ENCODE measurements around the gene NUDT3. TPM values are rescaled to one million over a fixed set of nuclear protein-coding genes. Genes with fewer than 3 reads are reported as not detected.
"Not testable (repeated sequence)": the region's sequence is repeated elsewhere in the genome, so short reads cannot be mapped to it uniquely, and the experiment has no call there.

The NUDT3 gene
- total and polyA plus RNA-seq, 7 donors: 10.6 to 70.5 (median 33.3) TPM

DNA sequence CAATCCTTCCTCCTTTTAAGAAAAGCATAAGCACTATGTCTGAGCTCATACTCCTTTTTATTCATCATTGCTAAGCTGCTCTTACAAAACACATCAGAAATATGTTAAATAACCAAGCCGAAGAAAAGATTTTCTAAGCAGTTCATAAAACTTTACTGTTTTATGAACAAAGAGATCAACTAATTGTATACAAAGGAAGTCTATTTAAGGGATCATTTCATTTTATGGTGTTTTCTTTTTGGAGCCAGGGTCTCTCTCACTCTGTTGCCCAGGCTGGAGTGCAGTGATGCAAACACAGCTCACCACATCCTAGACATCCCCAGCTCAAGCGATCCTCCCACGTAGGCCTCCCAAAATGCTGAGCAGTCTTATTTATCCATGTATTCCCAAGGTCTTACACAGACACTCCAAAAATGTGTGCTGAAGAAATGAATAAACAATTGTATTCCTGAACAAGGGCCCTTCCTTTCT lies 9.3 kb downstream of the NUDT3 start:
- Histone ChIP-seq H3K27ac (peak overlapping the region; percentile 71), H3K27me3 (ENCODE audit: insufficient read depth in 3 of 3, low read length in 2 of 3) (no peaks in the 10 kb centered on the region), H3K9me3 (no peaks in the 10 kb centered on the region), H3K4me1 (peaks cover 55% of the 10 kb centered on the region), H3K36me3 (ENCODE audit: insufficient read depth in 1 of 2, low read depth in 1 of 2) (peaks cover 0 to 4% of the 10 kb centered on the region in 2 donors), H3K4me3 (no peak overlapping the region)
- intact Hi-C loops (cut with DNase I): loop anchor here (5.0 kb wide), 3 partner anchors 46 to 106 kb away; no protein-coding TSS in a partner anchor
- TF ChIP-seq, protein P1, sequence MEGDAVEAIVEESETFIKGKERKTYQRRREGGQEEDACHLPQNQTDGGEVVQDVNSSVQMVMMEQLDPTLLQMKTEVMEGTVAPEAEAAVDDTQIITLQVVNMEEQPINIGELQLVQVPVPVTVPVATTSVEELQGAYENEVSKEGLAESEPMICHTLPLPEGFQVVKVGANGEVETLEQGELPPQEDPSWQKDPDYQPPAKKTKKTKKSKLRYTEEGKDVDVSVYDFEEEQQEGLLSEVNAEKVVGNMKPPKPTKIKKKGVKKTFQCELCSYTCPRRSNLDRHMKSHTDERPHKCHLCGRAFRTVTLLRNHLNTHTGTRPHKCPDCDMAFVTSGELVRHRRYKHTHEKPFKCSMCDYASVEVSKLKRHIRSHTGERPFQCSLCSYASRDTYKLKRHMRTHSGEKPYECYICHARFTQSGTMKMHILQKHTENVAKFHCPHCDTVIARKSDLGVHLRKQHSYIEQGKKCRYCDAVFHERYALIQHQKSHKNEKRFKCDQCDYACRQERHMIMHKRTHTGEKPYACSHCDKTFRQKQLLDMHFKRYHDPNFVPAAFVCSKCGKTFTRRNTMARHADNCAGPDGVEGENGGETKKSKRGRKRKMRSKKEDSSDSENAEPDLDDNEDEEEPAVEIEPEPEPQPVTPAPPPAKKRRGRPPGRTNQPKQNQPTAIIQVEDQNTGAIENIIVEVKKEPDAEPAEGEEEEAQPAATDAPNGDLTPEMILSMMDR (IDR thresholded peaks at IDR 0.05): no peak
- no peak for DNase-seq
- no peak for ATAC-seq
- 71 to 78% (median 72%) methylated on average over 3 of the region's 3 CpGs for WGBS, 3 donors

DNA sequence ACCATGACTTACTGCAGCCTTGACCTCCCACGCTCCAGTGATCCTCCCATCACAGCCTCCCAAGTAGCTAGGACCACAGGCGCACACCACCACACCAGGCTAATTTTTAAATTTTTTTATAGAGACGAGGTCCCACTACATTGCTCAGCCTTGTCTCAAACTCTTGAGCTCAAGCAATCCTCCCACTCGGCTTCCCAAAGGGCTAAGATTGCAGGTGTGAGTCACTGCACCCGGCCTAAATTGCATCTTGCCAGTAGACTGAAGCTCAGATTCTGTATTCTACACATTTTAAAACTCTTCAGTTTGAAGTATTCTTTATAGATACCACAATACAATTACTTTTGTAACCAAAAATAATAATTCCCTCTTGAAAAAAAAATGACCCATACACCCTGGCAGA lies 11.4 kb downstream of the NUDT3 start:
- DNase-seq: no peak
- Histone ChIP-seq H3K27ac (no peak overlapping the region), H3K9me3 (no peaks in the 10 kb centered on the region), H3K36me3 (ENCODE audit: insufficient read depth in 1 of 2, low read depth in 1 of 2) (peaks cover 0 to 4% of the 10 kb centered on the region in 2 donors), H3K4me3 (no peak overlapping the region), H3K27me3 (ENCODE audit: insufficient read depth in 3 of 3, low read length in 2 of 3) (no peaks in the 10 kb centered on the region), H3K4me1 (peaks cover 46% of the 10 kb centered on the region)
- TF ChIP-seq, protein P1 (IDR thresholded peaks at IDR 0.05): no peak
- intact Hi-C loops (cut with DNase I): loop anchor here (5.0 kb wide), 3 partner anchors 44 to 104 kb away; no protein-coding TSS in a partner anchor
- no peak for ATAC-seq
- 87 to 94% (median 88%) methylated on average over 5 of the region's 5 CpGs for WGBS, 3 donors

DNA sequence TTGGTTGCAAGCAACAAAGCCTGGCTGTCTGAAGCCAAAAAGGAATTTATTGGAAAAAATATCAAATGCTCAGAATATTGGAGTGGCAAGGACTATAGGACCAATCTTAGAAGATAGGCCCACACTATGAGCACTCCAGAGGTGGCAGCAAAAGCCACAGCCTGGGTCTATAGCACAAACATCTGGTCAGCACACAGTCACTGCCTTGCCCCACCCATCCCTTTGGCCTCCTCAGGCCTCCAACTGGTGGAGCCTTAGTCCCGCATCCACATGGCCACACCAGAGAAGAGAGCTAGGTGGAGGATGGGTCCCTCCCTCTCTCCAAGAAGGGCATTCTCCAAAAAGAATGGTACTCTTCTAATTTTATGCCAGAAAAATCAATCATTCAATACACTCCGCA lies 14.0 kb downstream of the NUDT3 start:
- H3K4me3 ChIP-seq: no peak overlapping the region
- DNase-seq: no peak
- no peaks in the 10 kb centered on the region for H3K9me3 ChIP-seq
- no peak overlapping the region for H3K27ac ChIP-seq
- intact Hi-C loops (cut with DNase I): no loop called here
- H3K4me1 ChIP-seq: peaks cover 48% of the 10 kb centered on the region
- H3K27me3 ChIP-seq (ENCODE audit: insufficient read depth in 3 of 3, low read length in 2 of 3): no peaks in the 10 kb centered on the region
- TF ChIP-seq, protein P1 (IDR thresholded peaks at IDR 0.05): no peak
- H3K36me3 ChIP-seq (ENCODE audit: insufficient read depth in 1 of 2, low read depth in 1 of 2): peaks cover 0 to 4% of the 10 kb centered on the region in 2 donors
- ATAC-seq: no peak
- WGBS, 3 donors: 94 to 100% (median 96%) methylated on average over 2 of the region's 2 CpGs

DNA sequence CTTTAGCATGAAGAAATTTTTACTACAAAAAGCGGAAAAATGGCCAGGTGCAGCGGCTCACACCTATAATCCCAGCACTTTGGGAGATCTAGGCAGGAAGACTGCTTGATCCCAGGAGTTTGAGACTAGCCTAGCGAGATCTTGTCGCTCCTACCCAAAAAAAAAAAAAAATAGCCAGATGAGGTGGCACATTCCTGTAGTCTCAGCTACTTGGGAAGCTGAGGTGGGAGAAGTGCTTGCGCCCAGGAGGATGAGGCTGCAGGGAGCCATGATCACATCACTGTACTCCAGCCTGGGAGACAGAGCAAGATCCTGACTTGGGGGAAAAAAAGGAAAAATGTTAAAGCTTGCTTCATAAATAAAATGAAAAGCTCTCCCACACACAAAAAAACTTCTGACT lies 14.5 kb downstream of the NUDT3 start:
- Histone ChIP-seq H3K4me1 (peaks cover 47% of the 10 kb centered on the region), H3K36me3 (ENCODE audit: insufficient read depth in 1 of 2, low read depth in 1 of 2) (peaks cover 0 to 4% of the 10 kb centered on the region in 2 donors), H3K27ac (no peak overlapping the region), H3K9me3 (no peaks in the 10 kb centered on the region), H3K27me3 (ENCODE audit: insufficient read depth in 3 of 3, low read length in 2 of 3) (no peaks in the 10 kb centered on the region), H3K4me3 (no peak overlapping the region)
- TF ChIP-seq, protein P1 (IDR thresholded peaks at IDR 0.05): no peak
- ATAC-seq (no peak), DNase-seq (no peak)
- WGBS, 3 donors: 91 to 95% (median 92%) methylated on average over 5 of the region's 5 CpGs
- intact Hi-C loops (cut with DNase I): no loop called here

DNA sequence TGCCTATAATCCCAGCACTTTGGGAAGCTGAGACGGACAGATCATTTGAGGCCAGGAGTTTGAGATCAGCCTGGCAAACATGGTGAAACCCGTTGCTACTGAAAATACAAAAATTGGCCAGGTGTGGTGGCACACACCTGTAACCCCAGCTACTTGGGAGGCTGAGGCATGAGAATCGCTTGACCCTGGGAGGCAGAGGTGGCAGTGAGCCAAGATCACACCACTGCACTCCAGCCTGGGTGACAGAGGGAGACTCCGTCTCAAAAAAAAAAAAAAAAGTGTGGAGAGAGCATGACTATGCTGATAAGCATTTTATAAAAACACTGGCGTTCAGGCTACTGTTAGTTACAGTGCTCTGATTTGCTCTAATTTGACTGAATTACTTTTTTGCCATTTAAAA lies 14.9 kb downstream of the NUDT3 start:
- intact Hi-C loops (cut with DNase I); ATAC-seq; DNase-seq; H3K27me3 ChIP-seq (ENCODE audit: insufficient read depth in 3 of 3, low read length in 2 of 3); H3K4me3 ChIP-seq; H3K36me3 ChIP-seq (ENCODE audit: insufficient read depth in 1 of 2, low read depth in 1 of 2); H3K9me3 ChIP-seq; H3K27ac ChIP-seq: not testable (repeated sequence)
- H3K4me1 ChIP-seq: peaks cover 47% of the 10 kb centered on the region
- WGBS, 3 donors: 75 to 88% (median 79%) methylated on average over 5 of the region's 5 CpGs

Measured in psoas muscle (tissue), 8 donors.